GM20000 (cell line): Measurements from ENCODE around the gene PALLD.

Experiments used
- DNase-seq: peaks from one replicate; pipeline ENCODE4 v3.0.0; 2012; ENCODE audit warnings: low spot score
- CTCF ChIP-seq: IDR thresholded peaks from 2 replicates; pipeline ENCODE4 v1.5.1; 2012; ENCODE audit warnings: mild to moderate bottlenecking, control low read depth; ENCODE audit errors: extremely low read depth, missing control alignments

Gene PALLD

GRCh38 chr4:168960716-168961115 is 463.9 kb downstream of the PALLD start:
- no peak for TF ChIP-seq CTCF
- DNase-seq, result no peak

- no peak for TF ChIP-seq CTCF
- DNase-seq, result no peak
Measured at GRCh38 chr4:168972596-168972995, 475.7 kb downstream of the PALLD start.
